PC-3 (cell line): ENCODE results near the gene AMZ1. TPM values are rescaled to one million over a fixed set of nuclear protein-coding genes. Genes with fewer than 3 reads are reported as not detected.

ENCODE experiments used
- ATAC-seq: fragments of 200-7000 bp; cut with Tn5 transposase; 2 replicates; pipeline ENCODE4 v1.9.1; 2020; ENCODE audit warnings: mild to moderate bottlenecking, moderate library complexity
- BruUV-seq: library from RNA; stranded (reverse); fragments of 400-500 nt; replicated peaks from 2 replicates; lab custom pipeline; 2021; lab: Mats Ljungman, UMichigan
- CTCF ChIA-PET: fragments of 300-600 bp; sonication (Branson Sonifier 250); formaldehyde crosslinking; loops from one replicate; lab custom pipeline; 2022; ENCODE audit warnings: antibody characterized with exemption; lab: Charles Lee
- POLR2A ChIA-PET: fragments of 300-600 bp; sonication (Branson Sonifier 250); formaldehyde crosslinking; loops from one replicate; lab custom pipeline; 2022; ENCODE audit warnings: antibody characterized with exemption; ENCODE audit not compliant: unreplicated experiment; lab: Charles Lee
- DNase-seq: peaks from one replicate; pipeline ENCODE4 v3.0.0-alpha.2; 2015
- H2AFZ ChIP-seq: fragments of 300-600 bp; sonication (generic); 2 replicates; pipeline ENCODE4 v1.6.0; 2016; ENCODE audit warnings: antibody characterized with exemption, low read length
- H3F3A ChIP-seq: fragments of 300-600 bp; sonication (generic); one replicate; pipeline ENCODE4 v1.6.0; 2017; ENCODE audit warnings: antibody characterized with exemption, low read length, control low read depth, mild to moderate bottlenecking; ENCODE audit not compliant: unreplicated experiment
- H3K27ac ChIP-seq: fragments of 300-600 bp; sonication (generic); 2 replicates; pipeline ENCODE4 v1.5.1; 2016; ENCODE audit warnings: mild to moderate bottlenecking, low read length
- H3K27me3 ChIP-seq: fragments of 300-600 bp; sonication (generic); 2 replicates; pipeline ENCODE4 v1.6.1; 2016; ENCODE audit warnings: low read length, mixed read lengths
- H3K36me3 ChIP-seq: fragments of 300-600 bp; sonication (generic); 2 replicates; pipeline ENCODE4 v1.6.1; 2016; ENCODE audit warnings: low read depth, mixed run types, low read length, mixed read lengths
- H3K4me1 ChIP-seq: fragments of 300-600 bp; sonication (generic); 2 replicates; pipeline ENCODE4 v1.5.1; 2016; ENCODE audit warnings: low read length; ENCODE audit not compliant: insufficient read depth
- H3K4me2 ChIP-seq: fragments of 300-600 bp; sonication (generic); 2 replicates; pipeline ENCODE4 v1.6.0; 2016; ENCODE audit warnings: low read length
- H3K4me3 ChIP-seq: fragments of 300-600 bp; sonication (generic); 2 replicates; pipeline ENCODE4 v1.5.1; 2016; ENCODE audit warnings: mild to moderate bottlenecking, low read length, mixed read lengths
- H3K79me2 ChIP-seq: fragments of 300-600 bp; sonication (generic); 2 replicates; pipeline ENCODE4 v1.6.1; 2017; ENCODE audit warnings: low read length, mixed read lengths
- H3K9ac ChIP-seq: fragments of 300-600 bp; sonication (generic); 2 replicates; pipeline ENCODE4 v1.6.0; 2016; ENCODE audit warnings: mild to moderate bottlenecking, low read length
- H3K9me2 ChIP-seq: fragments of 300-600 bp; sonication (generic); replicated peaks from 2 replicates; pipeline ENCODE4 v1.6.1; 2016; ENCODE audit warnings: mixed run types, low read length, mixed read lengths
- H3K9me3 ChIP-seq: fragments of 300-600 bp; sonication (generic); 2 replicates; pipeline ENCODE4 v1.6.1; 2016; ENCODE audit warnings: low read length, mixed read lengths
- H4K20me1 ChIP-seq: fragments of 300-600 bp; sonication (generic); 2 replicates; pipeline ENCODE4 v1.6.1; 2016; ENCODE audit warnings: low read length, mixed read lengths
- CTCF ChIP-seq: fragments of 300-600 bp; sonication (generic); conservative IDR thresholded peaks from 2 replicates; pipeline ENCODE4 v1.5.1; 2017; ENCODE audit warnings: antibody characterized with exemption, low read depth, mild to moderate bottlenecking, low read length
- EZH2 ChIP-seq: fragments of 300-600 bp; sonication (generic); IDR thresholded peaks from one replicate; pipeline ENCODE4 v1.6.1; 2017; ENCODE audit warnings: antibody characterized with exemption, mild to moderate bottlenecking, low read length; ENCODE audit not compliant: unreplicated experiment
- EZH2phosphoT487 ChIP-seq: fragments of 300-600 bp; sonication (generic); IDR thresholded peaks from 2 replicates; pipeline ENCODE4 v1.6.1; 2018; ENCODE audit warnings: mild to moderate bottlenecking, antibody characterized with exemption, low read length, borderline replicate concordance
- intact Hi-C: fragments of 100-400 bp; cut with micrococcal nuclease; formaldehyde crosslinking; loops from 2 replicates; pipeline ENCODE4 v1.9.0; 2023
- total RNA-seq: library from RNA; depleted of rRNA; stranded (reverse); fragments of >200 nt; gene quantifications from 2 replicates; pipeline ENCODE4 v1.2.3, GENCODE V29; 2014

Gene AMZ1
- total RNA-seq, 1 experiment from 2014 or later, result not detected

- TF ChIP-seq EZH2 (no peak), EZH2phosphoT487 (no peak), CTCF (no peak)
- Histone ChIP-seq H3K27ac (peak overlapping the region; percentile 100), H3K79me2 (peaks cover 40% of the 10 kb centered on the region), H3K4me1 (peaks cover 35% of the 10 kb centered on the region), H3K4me2 (peak overlapping the region; percentile 83), H3K9me3 (no peaks in the 10 kb centered on the region), H3K9ac (peak overlapping the region; percentile 89), H3K27me3 (no peaks in the 10 kb centered on the region), H3F3A (peaks cover 18% of the 10 kb centered on the region), H2AFZ (peak overlapping the region; percentile 37; the same call in 1 of the 2 replicates), H3K4me3 (peak overlapping the region; percentile 48; the same call in 1 of the 2 replicates), H3K9me2 (no peaks in the 10 kb centered on the region), H3K36me3 (no peaks in the 10 kb centered on the region), H4K20me1 (no peaks in the 10 kb centered on the region)
- POLR2A ChIA-PET, result interaction anchor here (0.5 to 0.9 kb wide), 4 partner anchors 11 to 90 kb away, joined by 3 read pairs; no protein-coding TSS in a partner anchor
- intact Hi-C loops, result no loop called here
- ATAC-seq (peak; percentile 73), DNase-seq (peak; percentile 81)
- BruUV-seq, result TSS peak; percentile 42
- CTCF ChIA-PET, result interaction anchor here (0.6 to 2.0 kb wide), 8 partner anchors 15 to 509 kb away, joined by 3 to 14 read pairs (median 4); no protein-coding TSS in a partner anchor
Measured at GRCh38 chr7:2757361-2757903, 69.4 kb downstream of the AMZ1 start.

- no peak for TF ChIP-seq CTCF
- no peak for TF ChIP-seq EZH2
- TF ChIP-seq EZH2phosphoT487, result no peak
- Histone ChIP-seq H3K36me3 (no peaks in the 10 kb centered on the region), H3K27me3 (no peaks in the 10 kb centered on the region), H3K4me1 (peaks cover 35% of the 10 kb centered on the region), H3K9ac (peak overlapping the region; percentile 89), H3K4me3 (peak overlapping the region; percentile 48; the same call in 1 of the 2 replicates), H3F3A (peaks cover 18% of the 10 kb centered on the region), H3K9me3 (no peaks in the 10 kb centered on the region), H2AFZ (no peak overlapping the region), H3K9me2 (no peaks in the 10 kb centered on the region), H3K4me2 (peak overlapping the region; percentile 83), H3K79me2 (peaks cover 35% of the 10 kb centered on the region), H4K20me1 (no peaks in the 10 kb centered on the region), H3K27ac (peak overlapping the region; percentile 100)
- DNase-seq (peak; percentile 93), ATAC-seq (peak; percentile 84)
- ChIA-PET POLR2A (interaction anchor here (0.5 to 0.9 kb wide), 5 partner anchors 10 to 89 kb away, joined by 3 to 4 read pairs (median 3); no protein-coding TSS in a partner anchor), CTCF (interaction anchor here (0.5 to 2.0 kb wide), 9 partner anchors 15 to 551 kb away, joined by 3 to 14 read pairs (median 5); no protein-coding TSS in a partner anchor)
- BruUV-seq, result no TSS peak
- intact Hi-C loops, result loop anchor here (1.0 to 2.0 kb wide), 5 partner anchors 15 to 105 kb away; no protein-coding TSS in a partner anchor
Measured at GRCh38 chr7:2757904-2758672, 70.1 kb downstream of the AMZ1 start.
